Right lobe of liver (tissue), 6 donors: ENCODE results near the gene PRCC. TPM values are rescaled to one million over a fixed set of nuclear protein-coding genes. Genes with fewer than 3 reads are reported as not detected.

ENCODE experiments used
- ATAC-seq, 4 donors: fragments of 200-7000 bp; cut with Tn5 transposase; one replicate each; pipeline ENCODE4 v1.9.1; 2020; ENCODE audit warnings: mild to moderate bottlenecking in 4 of 4, moderate library complexity in 4 of 4
- DNase-seq, 3 donors: peaks; one replicate each; pipeline ENCODE4 v3.0.0-alpha.2; 2020
- H3K27ac ChIP-seq, 3 donors: fragments of 200-600 bp; one replicate each; pipeline ENCODE4 v1.8.0; 2022
- H3K27me3 ChIP-seq, 2 donors: fragments of 200-600 bp; one replicate each; pipeline ENCODE4 v1.8.0; 2022
- H3K36me3 ChIP-seq, 4 donors: fragments of 200-600 bp; sonication (generic) in 1 of 4; one replicate each; pipeline versions ENCODE4 v1.5.1 to v1.8.0; 2017 to 2022; ENCODE audit warnings: control low read depth in 1 of 4
- H3K4me1 ChIP-seq, 4 donors: fragments of 200-600 bp; sonication (generic) in 1 of 4; one replicate each; pipeline versions ENCODE4 v1.5.1 to v1.8.0; 2017 to 2022; ENCODE audit warnings: control low read depth in 1 of 4
- H3K4me3 ChIP-seq, 3 donors: fragments of 200-600 bp; one replicate each; pipeline ENCODE4 v1.8.0; 2022
- H3K9me3 ChIP-seq, 4 donors: fragments of 200-600 bp; sonication (generic) in 1 of 4; one replicate each; pipeline versions ENCODE4 v1.5.1 to v1.8.0; 2017 to 2022; ENCODE audit warnings: control low read depth in 1 of 4
- CTCF ChIP-seq, 4 donors: fragments of 200-600 bp in 3 of 4; fragments of 450-650 bp in 1 of 4; IDR thresholded peaks; one replicate each; pipeline versions ENCODE4 v1.5.1 to v1.8.0; 2016 to 2022; ENCODE audit warnings: antibody characterized with exemption in 4 of 4, mild to moderate bottlenecking in 2 of 4
- POLR2A ChIP-seq: fragments of 450-650 bp; IDR thresholded peaks from one replicate; pipeline ENCODE4 v1.6.1; 2017; ENCODE audit warnings: antibody characterized with exemption, mild to moderate bottlenecking
- WGBS: methylation state at CpG from one replicate; pipeline ENCODE4 v1.1.6; 2018; ENCODE audit warnings: low coverage, low lambda C conversion rate; ENCODE audit not compliant: insufficient coverage; ENCODE audit errors: missing lambda C conversion rate; 5-methylcytosine and 5-hydroxymethylcytosine counted together
- intact Hi-C, 2 donors: fragments of 100-400 bp; cut with DNase I; formaldehyde crosslinking; loops; one replicate each; pipeline versions ENCODE4 v1.11.2 to v1.14.1; 2022
- total RNA-seq, 6 experiments: library from RNA; depleted of rRNA in 2 of 6; stranded (reverse); fragments of >200 nt in 2 of 6; fragmentation: NEBNext Ultra II Directional in 3 of 6; extraction: Animal tissue kit (Norgen Biotek cat#: 25700) in 3 of 6; gene quantifications; one replicate each; pipeline versions ENCODE4 v1.1.0 to v1.2.4, GENCODE V29; 2016 to 2023
- donor health status: DM: no; HTN: yes; CAD: no.
- donor health status: DM: no; HTN: no; CAD: no.
- donor health status: DM: no; HTN: no; CAD: no.
- donor health status: DM: no; HTN: yes; CAD: no.
- donor health status: DM: no; HTN: yes; CAD: no.

PRCC gene
- total RNA-seq, 6 experiments from 2014 or later: 17.4 to 23.4 (median 19.7) TPM

- H3K27me3 ChIP-seq: no peaks in the 10 kb centered on the region
- intact Hi-C loops: no loop called here
- peaks cover 0 to 30% (median 7%) of the 10 kb centered on the region in 4 donors for H3K36me3 ChIP-seq
- ATAC-seq (no peak), DNase-seq (no peak)
- no peaks in the 10 kb centered on the region for H3K9me3 ChIP-seq
- WGBS: 70% methylated on average over 2 of the region's 14 CpGs
- TF ChIP-seq POLR2A (no peak), CTCF (IDR thresholded peaks at IDR 0.05) (no peak)
- H3K27ac ChIP-seq: no peak overlapping the region
- H3K4me1 ChIP-seq: peaks cover 0 to 33% (median 15%) of the 10 kb centered on the region in 4 donors
- no peak overlapping the region for H3K4me3 ChIP-seq
These were observed 23.7 kb upstream of the PRCC start for GRCh38 chr1:156743367-156744302.

- H3K27ac ChIP-seq: no peak overlapping the region
- peaks cover 0 to 40% (median 19%) of the 10 kb centered on the region in 4 donors for H3K4me1 ChIP-seq
- H3K36me3 ChIP-seq: peaks cover 0 to 30% (median 7%) of the 10 kb centered on the region in 4 donors
- intact Hi-C loops: no loop called here
- DNase-seq: no peak
- H3K27me3 ChIP-seq: no peaks in the 10 kb centered on the region
- TF ChIP-seq CTCF (IDR thresholded peaks at IDR 0.05) (no peak), POLR2A (no peak)
- WGBS: 93% methylated on average over 2 of the region's 12 CpGs
- no peak overlapping the region for H3K4me3 ChIP-seq
- H3K9me3 ChIP-seq: no peaks in the 10 kb centered on the region
- ATAC-seq: no peak
These were observed 23.0 kb upstream of the PRCC start for GRCh38 chr1:156744344-156744743.

- H3K27me3 ChIP-seq: no peaks in the 10 kb centered on the region
- TF ChIP-seq POLR2A: no peak
- TF ChIP-seq CTCF (IDR thresholded peaks at IDR 0.05): no peak
- H3K4me1 ChIP-seq: peaks cover 0 to 41% (median 20%) of the 10 kb centered on the region in 4 donors
- DNase-seq (no peak), ATAC-seq (no peak)
- H3K4me3 ChIP-seq: no peak overlapping the region
- intact Hi-C loops: no loop called here
- no peaks in the 10 kb centered on the region for H3K9me3 ChIP-seq
- WGBS: 80% methylated on average over 8 of the region's 14 CpGs
- no peak overlapping the region for H3K27ac ChIP-seq
- H3K36me3 ChIP-seq: peaks cover 0 to 30% (median 7%) of the 10 kb centered on the region in 4 donors
These were observed 22.4 kb upstream of the PRCC start for GRCh38 chr1:156744786-156745419.

- no peaks in the 10 kb centered on the region for H3K9me3 ChIP-seq
- peaks cover 0 to 38% (median 18%) of the 10 kb centered on the region in 4 donors for H3K4me1 ChIP-seq
- DNase-seq: no peak
- H3K4me3 ChIP-seq: peak overlapping the region in 1 of 3 donors; percentile 89
- peak overlapping the region; percentile 96 to 98 (median 97) for H3K27ac ChIP-seq
- whole genome bisulfite sequencing: 51% methylated on average over 3 of the region's 3 CpGs
- peaks cover 0 to 30% (median 7%) of the 10 kb centered on the region in 4 donors for H3K36me3 ChIP-seq
- ATAC-seq: no peak
- intact Hi-C loops: no loop called here
- TF ChIP-seq CTCF (IDR thresholded peaks at IDR 0.05) (no peak), POLR2A (no peak)
- no peaks in the 10 kb centered on the region for H3K27me3 ChIP-seq
These were observed 21.5 kb upstream of the PRCC start for GRCh38 chr1:156745881-156746280.
